Prostate gland (tissue), 2 donors: ENCODE results near the gene CNTNAP2. TPM values are rescaled to one million over a fixed set of nuclear protein-coding genes. Genes with fewer than 3 reads are reported as not detected.

ENCODE experiments used
- DNase-seq: peaks from one replicate; pipeline ENCODE4 v3.0.0-alpha.2; 2019; ENCODE audit warnings: low spot score
- H3K27ac ChIP-seq, 2 donors: fragments of 200-600 bp; sonication (generic); 2 replicates each; pipeline ENCODE4 v1.5.1; 2017 to 2019
- H3K27me3 ChIP-seq: fragments of 200-600 bp; sonication (generic); replicated peaks from 2 replicates; pipeline ENCODE4 v1.5.1; 2019; ENCODE audit not compliant: insufficient read depth
- H3K36me3 ChIP-seq, 2 donors: fragments of 200-600 bp; sonication (generic); 1 replicate in 1 of 2; 2 replicates in 1 of 2; pipeline versions ENCODE4 v1.5.1 to v1.8.1; 2017 to 2019
- H3K4me1 ChIP-seq: fragments of 200-600 bp; sonication (generic); replicated peaks from 2 replicates; pipeline ENCODE4 v1.5.1; 2019
- H3K4me3 ChIP-seq, 2 donors: fragments of 200-600 bp; sonication (generic); 2 replicates each; pipeline ENCODE4 v1.5.1; 2017 to 2019
- H3K9me3 ChIP-seq: fragments of 200-600 bp; sonication (generic); 2 replicates; pipeline ENCODE4 v1.5.1; 2017
- CTCF ChIP-seq, 4 experiments: fragments of 200-600 bp in 2 of 4; fragments of 450-650 bp in 2 of 4; sonication (generic) in 2 of 4; IDR thresholded peaks; 1 replicate in 3 of 4; 2 replicates in 1 of 4; pipeline ENCODE4 v1.5.1; 2016 to 2019; ENCODE audit warnings: antibody characterized with exemption in 4 of 4, mild to moderate bottlenecking in 2 of 4, moderate library complexity in 2 of 4
- POLR2A ChIP-seq: fragments of 450-650 bp; IDR thresholded peaks from one replicate; pipeline ENCODE4 v1.6.1; 2016; ENCODE audit warnings: antibody characterized with exemption, mild to moderate bottlenecking
- POLR2AphosphoS5 ChIP-seq: sonication (generic); formaldehyde crosslinking; IDR thresholded peaks from one replicate; pipeline ENCODE4 v1.6.1; 2017; ENCODE audit warnings: antibody characterized with exemption
- WGBS: methylation state at CpG from one replicate; pipeline ENCODE4 v1.1.5; 2018; 5-methylcytosine and 5-hydroxymethylcytosine counted together
- intact Hi-C: fragments of 100-400 bp; cut with DNase I; formaldehyde crosslinking; loops from one replicate; pipeline ENCODE4 v1.14.2; 2022
- total RNA-seq, 2 donors: library from RNA; depleted of rRNA; stranded (reverse); fragments of >200 nt; gene quantifications; one replicate each; pipeline ENCODE4 v1.1.0, GENCODE V29; 2016

The CNTNAP2 gene
- total RNA-seq, 2 donors from 2014 or later: 10.6 to 43.7 TPM

DNA sequence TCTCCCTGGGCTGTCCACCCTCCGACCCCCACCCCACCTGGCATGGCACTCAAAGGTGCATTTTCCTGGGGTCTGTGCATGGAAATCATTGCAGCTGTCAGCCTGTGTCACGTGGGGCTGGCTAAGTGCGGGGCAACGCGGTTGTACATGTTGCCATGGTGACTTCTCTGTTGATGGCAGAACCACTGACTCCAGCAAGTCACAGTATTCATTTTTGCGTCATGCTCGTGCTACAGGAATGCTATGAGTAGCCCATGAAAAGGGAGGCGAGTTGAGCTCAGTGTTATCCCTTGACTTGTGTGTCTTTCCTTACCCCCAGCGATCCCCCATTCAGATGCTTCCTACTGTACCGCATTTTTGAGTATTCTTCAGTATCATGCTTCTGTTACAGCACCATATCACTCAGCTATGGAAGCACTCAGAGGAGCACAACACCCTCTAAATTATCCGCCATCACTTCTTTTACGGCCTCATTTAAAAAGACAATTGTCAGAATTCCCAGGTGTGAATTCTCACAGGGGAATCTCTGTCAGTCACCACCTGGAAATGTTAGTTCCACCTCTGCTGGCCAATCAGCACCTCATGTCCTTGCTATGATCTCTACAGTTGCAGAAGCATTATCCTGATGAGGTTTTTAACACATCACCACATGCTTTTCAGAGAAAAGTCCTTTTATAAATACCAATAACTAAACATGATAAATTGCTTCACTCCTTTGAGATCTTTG lies 2279.6 kb downstream of the CNTNAP2 start:
- intact Hi-C loops: no loop called here

GRCh38 chr7:148397056-148397455 lies 2280.5 kb downstream of the CNTNAP2 start:
- no peak overlapping the region for H3K27ac ChIP-seq
- no peaks in the 10 kb centered on the region for H3K4me1 ChIP-seq
- H3K27me3 ChIP-seq: no peaks in the 10 kb centered on the region
- DNase-seq: no peak
- H3K4me3 ChIP-seq: no peak overlapping the region
- H3K9me3 ChIP-seq: no peaks in the 10 kb centered on the region
- WGBS: 54% methylated on average over 1 of the region's 1 CpG
- no peak for TF ChIP-seq POLR2A
- no peak for TF ChIP-seq POLR2AphosphoS5
- TF ChIP-seq CTCF (IDR thresholded peaks at IDR 0.05): no peak
- H3K36me3 ChIP-seq: no peaks in the 10 kb centered on the region
- intact Hi-C loops: no loop called here

More for the DNA sequence above, 2279.6 kb downstream of the CNTNAP2 start:
- H3K4me3 ChIP-seq: no peak overlapping the region
- no peaks in the 10 kb centered on the region for H3K9me3 ChIP-seq
- no peaks in the 10 kb centered on the region for H3K36me3 ChIP-seq
- WGBS: 82% methylated on average over 12 of the region's 12 CpGs
- H3K27me3 ChIP-seq: no peaks in the 10 kb centered on the region
- no peak for DNase-seq
- no peak overlapping the region for H3K27ac ChIP-seq
- TF ChIP-seq CTCF (IDR thresholded peaks at IDR 0.05): no peak
- no peak for TF ChIP-seq POLR2A
- TF ChIP-seq POLR2AphosphoS5: no peak
- H3K4me1 ChIP-seq: no peaks in the 10 kb centered on the region

DNA sequence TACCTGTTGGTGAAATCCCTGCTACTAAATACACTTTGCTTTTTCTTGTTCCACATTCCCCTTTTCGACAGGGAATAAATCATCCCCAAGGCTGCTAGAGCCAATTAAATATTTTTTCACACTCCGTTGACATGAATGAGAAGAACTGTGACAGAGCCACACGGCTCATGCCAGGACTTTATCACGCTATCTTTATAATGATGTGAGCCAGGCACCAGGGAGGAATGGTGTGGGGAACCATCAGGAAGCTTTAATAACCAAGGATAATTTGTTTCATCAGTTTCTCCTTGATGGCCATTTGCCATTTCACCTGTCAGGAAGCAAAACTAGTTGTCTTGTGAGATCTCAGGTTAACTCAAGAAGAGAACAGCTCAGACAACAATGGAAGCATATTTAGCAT lies 2280.9 kb downstream of the CNTNAP2 start:
- intact Hi-C loops: no loop called here
- no peak overlapping the region for H3K4me3 ChIP-seq
- H3K4me1 ChIP-seq: no peaks in the 10 kb centered on the region
- no peaks in the 10 kb centered on the region for H3K36me3 ChIP-seq
- WGBS: 26% methylated on average over 4 of the region's 4 CpGs
- DNase-seq: no peak
- no peak overlapping the region for H3K27ac ChIP-seq
- H3K27me3 ChIP-seq: no peaks in the 10 kb centered on the region
- no peaks in the 10 kb centered on the region for H3K9me3 ChIP-seq
- TF ChIP-seq POLR2A: no peak
- no peak for TF ChIP-seq POLR2AphosphoS5
- no peak for TF ChIP-seq CTCF (IDR thresholded peaks at IDR 0.05)

- H3K9me3 ChIP-seq: no peaks in the 10 kb centered on the region
- no peaks in the 10 kb centered on the region for H3K36me3 ChIP-seq
- TF ChIP-seq POLR2AphosphoS5 (no peak), POLR2A (no peak), CTCF (IDR thresholded peaks at IDR 0.05) (no peak)
- WGBS: 73% methylated on average over 5 of the region's 5 CpGs
- H3K4me1 ChIP-seq: no peaks in the 10 kb centered on the region
- no peak overlapping the region for H3K27ac ChIP-seq
- intact Hi-C loops: no loop called here
- H3K27me3 ChIP-seq: no peaks in the 10 kb centered on the region
- no peak overlapping the region for H3K4me3 ChIP-seq
- no peak for DNase-seq
Measured at GRCh38 chr7:148397985-148398384, 2281.4 kb downstream of the CNTNAP2 start.

DNA sequence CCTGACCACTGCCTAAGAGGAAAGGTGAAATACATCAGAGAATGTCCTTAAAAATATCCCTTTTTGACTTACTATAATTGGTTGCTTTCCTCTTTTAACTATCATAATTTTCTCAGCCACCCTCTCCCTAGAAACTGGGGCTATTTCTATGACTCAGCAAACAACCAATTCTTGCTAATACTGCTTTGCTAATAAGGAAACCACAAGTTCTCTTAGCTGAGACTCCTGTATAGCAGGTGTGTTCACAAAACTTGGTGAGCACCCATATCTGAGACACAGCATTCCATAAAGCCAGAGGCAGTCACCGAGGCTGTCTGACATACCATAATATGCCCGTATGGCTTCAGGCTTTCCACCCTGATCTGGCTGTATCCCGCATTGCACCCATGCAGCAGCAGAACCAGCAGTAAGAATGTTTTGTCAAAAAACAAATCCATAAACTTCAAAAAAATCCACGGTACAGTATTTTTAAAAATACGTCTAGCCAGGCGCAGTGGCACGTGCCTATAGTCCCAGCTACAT lies 2282.3 kb downstream of the CNTNAP2 start:
- TF ChIP-seq CTCF (IDR thresholded peaks at IDR 0.05): no peak
- TF ChIP-seq POLR2A: no peak
- TF ChIP-seq POLR2AphosphoS5: no peak
- Histone ChIP-seq H3K27me3 (no peaks in the 10 kb centered on the region), H3K27ac (no peak overlapping the region), H3K4me3 (no peak overlapping the region), H3K9me3 (no peaks in the 10 kb centered on the region), H3K4me1 (no peaks in the 10 kb centered on the region), H3K36me3 (no peaks in the 10 kb centered on the region)
- no peak for DNase-seq
- intact Hi-C loops: no loop called here
- WGBS: 76% methylated on average over 7 of the region's 7 CpGs
